HepG2 (cell line): ENCODE data around the gene AHNAK. TPM values are rescaled to one million over a fixed set of nuclear protein-coding genes. Genes with fewer than 3 reads are reported as not detected.

ENCODE experiments used
- CEBPG ChIP-seq: IDR thresholded peaks from 2 replicates; pipeline ENCODE4 v1.6.1; 2016
- ETV5 ChIP-seq: IDR thresholded peaks from 2 replicates; pipeline ENCODE4 v1.6.1; 2018; ENCODE audit warnings: missing biosample characterization, missing genetic modification reagents, inconsistent platforms, borderline replicate concordance
- JUN ChIP-seq: sonication (generic); formaldehyde crosslinking; IDR thresholded peaks from 2 replicates; pipeline ENCODE4 v1.4.0; 2020; ENCODE audit warnings: mild to moderate bottlenecking, missing genetic modification reagents
- KDM1A ChIP-seq: IDR thresholded peaks from 2 replicates; pipeline ENCODE4 v1.6.1; 2016; ENCODE audit warnings: missing compliant biosample characterization
- NR2C2 ChIP-seq: sonication (generic); formaldehyde crosslinking; IDR thresholded peaks from 2 replicates; pipeline ENCODE4 v1.4.0; 2020; ENCODE audit warnings: missing genetic modification reagents, mild to moderate bottlenecking, moderate library complexity, borderline replicate concordance
- TBX3 ChIP-seq: fragments of 450-650 bp; IDR thresholded peaks from 2 replicates; pipeline ENCODE4 v1.6.1; 2017; ENCODE audit warnings: antibody characterized with exemption, mild to moderate bottlenecking, inconsistent platforms, borderline replicate concordance
- ZBTB38 ChIP-seq: sonication (generic); formaldehyde crosslinking; IDR thresholded peaks from 2 replicates; pipeline ENCODE4 v1.5.1; 2020; ENCODE audit warnings: mild to moderate bottlenecking, missing genetic modification reagents
- ZFP90 ChIP-seq: sonication (generic); formaldehyde crosslinking; IDR thresholded peaks from 2 replicates; pipeline ENCODE4 v1.8.0; 2022; ENCODE audit warnings: missing genetic modification reagents, mild to moderate bottlenecking, inconsistent platforms, borderline replicate concordance
- ZFYVE20 ChIP-seq: sonication (generic); formaldehyde crosslinking; IDR thresholded peaks from 2 replicates; pipeline ENCODE4 v1.8.0; 2023; ENCODE audit warnings: low read depth, mild to moderate bottlenecking, moderate library complexity, missing genetic modification reagents, borderline replicate concordance
- ZNF235 ChIP-seq: sonication (generic); formaldehyde crosslinking; IDR thresholded peaks from 2 replicates; pipeline ENCODE4 v1.8.1; 2023; ENCODE audit warnings: mild to moderate bottlenecking, missing genetic modification reagents, borderline replicate concordance
- ZNF619 ChIP-seq: sonication (generic); formaldehyde crosslinking; IDR thresholded peaks from 2 replicates; pipeline ENCODE4 v1.4.0; 2020; ENCODE audit warnings: mild to moderate bottlenecking, missing genetic modification reagents
- ZNF687 ChIP-seq: sonication (generic); formaldehyde crosslinking; IDR thresholded peaks from 2 replicates; pipeline ENCODE4 v1.5.1; 2020; ENCODE audit warnings: mild to moderate bottlenecking, missing genetic modification reagents, moderate library complexity
- polyA plus RNA-seq, 8 experiments: library from polyadenylated mRNA; depleted of rRNA in 3 of 8; stranded (reverse) in 7 of 8; unstranded in 1 of 8; fragments of >200 nt; fragmentation: Illumina TruSeq in 4 of 8; extraction: Trizol in 4 of 8; gene quantifications; 2 replicates each; pipeline versions ENCODE4 v1.2.1 to v1.2.3, GENCODE V29; 2011 to 2016; ENCODE audit warnings: low read depth in 4 of 8, missing spikeins in 1 of 8, mixed read lengths in 1 of 8; ENCODE audit not compliant: insufficient read depth in 1 of 8
- total RNA-seq, 5 experiments: library from RNA; depleted of rRNA; stranded (reverse); fragments of >200 nt; fragmentation: Illumina TruSeq; extraction: Trizol; gene quantifications; 2 replicates each; pipeline ENCODE4 v1.2.3, GENCODE V29; 2016; ENCODE audit warnings: low read depth in 1 of 5
- TF ChIP-seq, protein P1 (sequence below): sonication (generic); formaldehyde crosslinking; IDR thresholded peaks from 2 replicates; pipeline ENCODE4 v1.4.0; 2020; ENCODE audit warnings: missing genetic modification reagents
- TF ChIP-seq, protein P2 (sequence below): sonication (generic); formaldehyde crosslinking; IDR thresholded peaks from 2 replicates; pipeline ENCODE4 v1.5.0; 2020; ENCODE audit warnings: mild to moderate bottlenecking, low read depth, missing genetic modification reagents, borderline replicate concordance
- TF ChIP-seq, protein P3 (sequence below): sonication (generic); formaldehyde crosslinking; IDR thresholded peaks from 2 replicates; pipeline ENCODE4 v1.4.0; 2020; ENCODE audit warnings: low read depth, missing genetic modification reagents

Gene AHNAK
- total and polyA plus RNA-seq, 2 of the 13 experiments (the other 11 are each of a cell fraction or from before 2014, with no cell fraction given) = 23.4 to 25.0 TPM

GRCh38 chr11:62556108-62556874 is 9.7 kb upstream of the AHNAK start (continued):
- TF ChIP-seq JUN (CRISPR knock-in tag) (no peak), ZFP90 (CRISPR knock-in tag) (no peak), KDM1A (CRISPR knock-in tag) (no peak), ZBTB38 (CRISPR knock-in tag) (peak; percentile 9; the same call in 1 of the 2 replicates), ZNF687 (CRISPR knock-in tag) (peak; percentile 78), ETV5 (CRISPR knock-in tag) (peak; percentile 44; the same call in 1 of the 2 replicates), ZNF235 (CRISPR knock-in tag) (no peak), ZNF619 (CRISPR knock-in tag) (no peak), TBX3 (peak; percentile 96), NR2C2 (no peak), ZFYVE20 (CRISPR knock-in tag) (no peak), CEBPG (CRISPR knock-in tag) (no peak)
- TF ChIP-seq, protein P1, sequence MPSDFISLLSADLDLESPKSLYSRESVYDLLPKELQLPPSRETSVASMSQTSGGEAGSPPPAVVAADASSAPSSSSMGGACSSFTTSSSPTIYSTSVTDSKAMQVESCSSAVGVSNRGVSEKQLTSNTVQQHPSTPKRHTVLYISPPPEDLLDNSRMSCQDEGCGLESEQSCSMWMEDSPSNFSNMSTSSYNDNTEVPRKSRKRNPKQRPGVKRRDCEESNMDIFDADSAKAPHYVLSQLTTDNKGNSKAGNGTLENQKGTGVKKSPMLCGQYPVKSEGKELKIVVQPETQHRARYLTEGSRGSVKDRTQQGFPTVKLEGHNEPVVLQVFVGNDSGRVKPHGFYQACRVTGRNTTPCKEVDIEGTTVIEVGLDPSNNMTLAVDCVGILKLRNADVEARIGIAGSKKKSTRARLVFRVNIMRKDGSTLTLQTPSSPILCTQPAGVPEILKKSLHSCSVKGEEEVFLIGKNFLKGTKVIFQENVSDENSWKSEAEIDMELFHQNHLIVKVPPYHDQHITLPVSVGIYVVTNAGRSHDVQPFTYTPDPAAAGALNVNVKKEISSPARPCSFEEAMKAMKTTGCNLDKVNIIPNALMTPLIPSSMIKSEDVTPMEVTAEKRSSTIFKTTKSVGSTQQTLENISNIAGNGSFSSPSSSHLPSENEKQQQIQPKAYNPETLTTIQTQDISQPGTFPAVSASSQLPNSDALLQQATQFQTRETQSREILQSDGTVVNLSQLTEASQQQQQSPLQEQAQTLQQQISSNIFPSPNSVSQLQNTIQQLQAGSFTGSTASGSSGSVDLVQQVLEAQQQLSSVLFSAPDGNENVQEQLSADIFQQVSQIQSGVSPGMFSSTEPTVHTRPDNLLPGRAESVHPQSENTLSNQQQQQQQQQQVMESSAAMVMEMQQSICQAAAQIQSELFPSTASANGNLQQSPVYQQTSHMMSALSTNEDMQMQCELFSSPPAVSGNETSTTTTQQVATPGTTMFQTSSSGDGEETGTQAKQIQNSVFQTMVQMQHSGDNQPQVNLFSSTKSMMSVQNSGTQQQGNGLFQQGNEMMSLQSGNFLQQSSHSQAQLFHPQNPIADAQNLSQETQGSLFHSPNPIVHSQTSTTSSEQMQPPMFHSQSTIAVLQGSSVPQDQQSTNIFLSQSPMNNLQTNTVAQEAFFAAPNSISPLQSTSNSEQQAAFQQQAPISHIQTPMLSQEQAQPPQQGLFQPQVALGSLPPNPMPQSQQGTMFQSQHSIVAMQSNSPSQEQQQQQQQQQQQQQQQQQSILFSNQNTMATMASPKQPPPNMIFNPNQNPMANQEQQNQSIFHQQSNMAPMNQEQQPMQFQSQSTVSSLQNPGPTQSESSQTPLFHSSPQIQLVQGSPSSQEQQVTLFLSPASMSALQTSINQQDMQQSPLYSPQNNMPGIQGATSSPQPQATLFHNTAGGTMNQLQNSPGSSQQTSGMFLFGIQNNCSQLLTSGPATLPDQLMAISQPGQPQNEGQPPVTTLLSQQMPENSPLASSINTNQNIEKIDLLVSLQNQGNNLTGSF (CRISPR knock-in tag) = no peak
- TF ChIP-seq, protein P2, sequence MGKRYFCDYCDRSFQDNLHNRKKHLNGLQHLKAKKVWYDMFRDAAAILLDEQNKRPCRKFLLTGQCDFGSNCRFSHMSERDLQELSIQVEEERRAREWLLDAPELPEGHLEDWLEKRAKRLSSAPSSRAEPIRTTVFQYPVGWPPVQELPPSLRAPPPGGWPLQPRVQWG (CRISPR knock-in tag) = no peak
- TF ChIP-seq, protein P3, sequence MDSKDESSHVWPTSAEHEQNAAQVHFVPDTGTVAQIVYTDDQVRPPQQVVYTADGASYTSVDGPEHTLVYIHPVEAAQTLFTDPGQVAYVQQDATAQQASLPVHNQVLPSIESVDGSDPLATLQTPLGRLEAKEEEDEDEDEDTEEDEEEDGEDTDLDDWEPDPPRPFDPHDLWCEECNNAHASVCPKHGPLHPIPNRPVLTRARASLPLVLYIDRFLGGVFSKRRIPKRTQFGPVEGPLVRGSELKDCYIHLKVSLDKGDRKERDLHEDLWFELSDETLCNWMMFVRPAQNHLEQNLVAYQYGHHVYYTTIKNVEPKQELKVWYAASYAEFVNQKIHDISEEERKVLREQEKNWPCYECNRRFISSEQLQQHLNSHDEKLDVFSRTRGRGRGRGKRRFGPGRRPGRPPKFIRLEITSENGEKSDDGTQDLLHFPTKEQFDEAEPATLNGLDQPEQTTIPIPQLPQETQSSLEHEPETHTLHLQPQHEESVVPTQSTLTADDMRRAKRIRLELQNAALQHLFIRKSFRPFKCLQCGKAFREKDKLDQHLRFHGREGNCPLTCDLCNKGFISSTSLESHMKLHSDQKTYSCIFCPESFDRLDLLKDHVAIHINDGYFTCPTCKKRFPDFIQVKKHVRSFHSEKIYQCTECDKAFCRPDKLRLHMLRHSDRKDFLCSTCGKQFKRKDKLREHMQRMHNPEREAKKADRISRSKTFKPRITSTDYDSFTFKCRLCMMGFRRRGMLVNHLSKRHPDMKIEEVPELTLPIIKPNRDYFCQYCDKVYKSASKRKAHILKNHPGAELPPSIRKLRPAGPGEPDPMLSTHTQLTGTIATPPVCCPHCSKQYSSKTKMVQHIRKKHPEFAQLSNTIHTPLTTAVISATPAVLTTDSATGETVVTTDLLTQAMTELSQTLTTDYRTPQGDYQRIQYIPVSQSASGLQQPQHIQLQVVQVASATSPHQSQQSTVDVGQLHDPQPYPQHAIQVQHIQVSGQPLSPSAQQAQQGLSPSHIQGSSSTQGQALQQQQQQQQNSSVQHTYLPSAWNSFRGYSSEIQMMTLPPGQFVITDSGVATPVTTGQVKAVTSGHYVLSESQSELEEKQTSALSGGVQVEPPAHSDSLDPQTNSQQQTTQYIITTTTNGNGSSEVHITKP (CRISPR knock-in tag) = no peak
